ENCODE data around the gene SF3A1. TPM values are rescaled to one million over a fixed set of nuclear protein-coding genes. Genes with fewer than 3 reads are reported as not detected.

The SF3A1 gene
- total RNA-seq, 1 experiment from 2014 or later = 230 TPM

GRCh38 chr22:30361916-30362650 lies 5.4 kb upstream of the SF3A1 start:
- no peaks in the 10 kb centered on the region for H3K36me3 ChIP-seq (ENCODE audit: control insufficient read depth in 1 of 2, insufficient read depth in 2 of 2, low read length in 2 of 2)
- ChIA-PET CTCF (no interaction called here), RAD21 (ENCODE audit: low non-redundant PET in 1 of 2, low total read pairs in 2 of 2, uncharacterized antibody in 2 of 2, unreplicated experiment in 2 of 2) (no interaction called here), POLR2A (no interaction called here)
- H4K20me1 ChIP-seq (ENCODE audit: insufficient read depth) = no peaks in the 10 kb centered on the region
- no peak for ATAC-seq
- H3K9ac ChIP-seq (ENCODE audit: low read length) = no peak overlapping the region
- H3K4me1 ChIP-seq (ENCODE audit: control insufficient read depth in 1 of 2, insufficient read depth in 2 of 2, low read length in 2 of 2) = peaks cover 4 to 5% of the 10 kb centered on the region in 2 experiments; a peak in 2 of 4 replicates
- H3K9me3 ChIP-seq (ENCODE audit: control insufficient read depth in 1 of 2, insufficient read depth in 1 of 2, low read depth in 1 of 2, low read length in 2 of 2) = no peaks in the 10 kb centered on the region
- H3K27me3 ChIP-seq (ENCODE audit: insufficient read depth, low read length) = no peaks in the 10 kb centered on the region
- H2AFZ ChIP-seq (ENCODE audit: low read depth, low read length, poor library complexity, severe bottlenecking) = no peak overlapping the region
- no peak for DNase-seq (ENCODE audit: low read depth, low spot score)
- TF ChIP-seq TCF7L2 (IDR thresholded peaks at IDR 0.05; ENCODE audit: borderline replicate concordance, extremely low read depth, insufficient read depth, insufficient read length) = no peak
- TF ChIP-seq ZFX (IDR thresholded peaks at IDR 0.05) = no peak
- TF ChIP-seq JUND (IDR thresholded peaks at IDR 0.05) = no peak
- no peak for TF ChIP-seq MAX (IDR thresholded peaks at IDR 0.05)
- TF ChIP-seq CBX3 (IDR thresholded peaks at IDR 0.05; ENCODE audit: low read depth) = no peak
- no peak for TF ChIP-seq EZH2 (IDR thresholded peaks at IDR 0.05)
- no peak for TF ChIP-seq SIN3A (IDR thresholded peaks at IDR 0.05; ENCODE audit: low read depth)
- no peak for TF ChIP-seq SP1 (IDR thresholded peaks at IDR 0.05; ENCODE audit: low read depth)
- TF ChIP-seq EZH2phosphoT487 (IDR thresholded peaks at IDR 0.05; ENCODE audit: borderline replicate concordance) = no peak
- TF ChIP-seq RAD21 (IDR thresholded peaks at IDR 0.05; ENCODE audit: low read depth) = no peak
- TF ChIP-seq ATF3 (IDR thresholded peaks at IDR 0.05) = no peak
- TF ChIP-seq EGR1 (IDR thresholded peaks at IDR 0.05; ENCODE audit: low read depth) = no peak
- no peak for TF ChIP-seq SRF (IDR thresholded peaks at IDR 0.05; ENCODE audit: low read depth)
- TF ChIP-seq POLR2AphosphoS5 (IDR thresholded peaks at IDR 0.05; ENCODE audit: low read depth, low read length) = no peak
- TF ChIP-seq YY1 (IDR thresholded peaks at IDR 0.05; ENCODE audit: extremely low read depth, insufficient replicate concordance, low read depth, low read length) = no peak
- no peak for TF ChIP-seq POLR2A (IDR thresholded peaks at IDR 0.05; ENCODE audit: borderline replicate concordance, extremely low read depth, insufficient read depth, insufficient read length)
- no peak for TF ChIP-seq ZBTB33 (IDR thresholded peaks at IDR 0.05; ENCODE audit: extremely low read depth, insufficient replicate concordance, low read length)
- no peak for TF ChIP-seq CTCF (IDR thresholded peaks at IDR 0.05 in 2 of 3, conservative IDR thresholded peaks at IDR 0.05 in 1 of 3; ENCODE audit: borderline replicate concordance in 1 of 3, insufficient read depth in 1 of 3, low read depth in 2 of 3, low read length in 2 of 3)
- TF ChIP-seq ZNF274 (IDR thresholded peaks at IDR 0.05; ENCODE audit: low read depth, low read length) = no peak
- TF ChIP-seq CEBPB (IDR thresholded peaks at IDR 0.05; ENCODE audit: low read depth) = no peak
- intact Hi-C loops (cut with micrococcal nuclease) = no loop called here
- no peak overlapping the region for H3K4me3 ChIP-seq (replicated peaks in 1 of 2; ENCODE audit: low read depth in 1 of 2, low read length in 2 of 2)
- H3K9me2 ChIP-seq (ENCODE audit: insufficient read depth) = no peaks in the 10 kb centered on the region
- no peaks in the 10 kb centered on the region for H3K79me2 ChIP-seq (ENCODE audit: insufficient read depth, low read length)
- BruUV-seq (replicated peaks) = no TSS peak
- no peak overlapping the region for H3K27ac ChIP-seq (ENCODE audit: low read depth, low read length)
- H3K4me2 ChIP-seq (ENCODE audit: low read length) = no peak overlapping the region
